Loucy (cell line): ENCODE results near the gene IFNA21.
"Not testable (repeated sequence)": the region's sequence is repeated elsewhere in the genome, so short reads cannot be mapped to it uniquely, and the experiment has no call there.

ENCODE experiments used
- H2AFZ ChIP-seq: fragments of 200-600 bp; sonication (generic); 2 replicates; pipeline ENCODE4 v1.6.0; 2016; ENCODE audit warnings: antibody characterized with exemption, mild to moderate bottlenecking, low read length, moderate library complexity
- H3F3A ChIP-seq: fragments of 200-600 bp; 2 replicates; pipeline ENCODE4 v1.6.0; 2016; ENCODE audit warnings: antibody characterized with exemption, low read depth, mild to moderate bottlenecking
- H3K27me3 ChIP-seq: fragments of 200-600 bp; sonication (generic); 2 replicates; pipeline ENCODE4 v1.6.1; 2014; ENCODE audit warnings: low read length, mild to moderate bottlenecking; ENCODE audit not compliant: insufficient read depth, poor library complexity, severe bottlenecking
- H3K36me3 ChIP-seq: fragments of 200-600 bp; sonication (generic); 2 replicates; pipeline ENCODE4 v1.6.1; 2016; ENCODE audit warnings: low read length; ENCODE audit not compliant: insufficient read depth
- H3K4me1 ChIP-seq: fragments of 200-600 bp; sonication (generic); 2 replicates; pipeline ENCODE4 v1.5.1; 2014; ENCODE audit warnings: low read length, mild to moderate bottlenecking; ENCODE audit not compliant: insufficient read depth, poor library complexity, severe bottlenecking
- H3K4me2 ChIP-seq: fragments of 200-600 bp; sonication (generic); 2 replicates; pipeline ENCODE4 v1.6.0; 2014; ENCODE audit warnings: antibody characterized with exemption, low read length, low read depth, mild to moderate bottlenecking; ENCODE audit not compliant: poor library complexity, severe bottlenecking
- H3K4me3 ChIP-seq: fragments of 200-600 bp; sonication (generic); 2 replicates; pipeline ENCODE4 v1.5.1; 2014; ENCODE audit warnings: low read length, mild to moderate bottlenecking, mixed read lengths; ENCODE audit not compliant: poor library complexity, severe bottlenecking
- H3K79me2 ChIP-seq: fragments of 200-600 bp; sonication (generic); 2 replicates; pipeline ENCODE4 v1.6.1; 2014; ENCODE audit warnings: low read length; ENCODE audit not compliant: insufficient read depth
- H3K9ac ChIP-seq: fragments of 200-600 bp; sonication (generic); 2 replicates; pipeline ENCODE4 v1.6.0; 2014; ENCODE audit warnings: mild to moderate bottlenecking, low read depth, low read length, moderate library complexity; ENCODE audit not compliant: poor library complexity, severe bottlenecking
- H3K9me2 ChIP-seq: fragments of 200-600 bp; sonication (generic); replicated peaks from 2 replicates; pipeline ENCODE4 v1.6.1; 2016; ENCODE audit warnings: low read depth, low read length, mixed read lengths
- H3K9me3 ChIP-seq: fragments of 200-600 bp; sonication (generic); 2 replicates; pipeline ENCODE4 v1.6.1; 2014; ENCODE audit warnings: mild to moderate bottlenecking, antibody characterized with exemption, low read length, low read depth; ENCODE audit not compliant: insufficient read depth
- H4K20me1 ChIP-seq: fragments of 200-600 bp; sonication (generic); 2 replicates; pipeline ENCODE4 v1.6.0; 2014; ENCODE audit warnings: antibody characterized with exemption, low read length, mild to moderate bottlenecking; ENCODE audit not compliant: insufficient read depth, poor library complexity, severe bottlenecking
- CTCF ChIP-seq: fragments of 200-600 bp; sonication (generic); conservative IDR thresholded peaks from 2 replicates; pipeline ENCODE4 v1.5.1; 2014; ENCODE audit warnings: mild to moderate bottlenecking, antibody characterized with exemption, low read length

Gene IFNA21

GRCh38 chr9:21166560-21166959 lies at the start of gene IFNA21:
IFNA21 (minus strand) TSS chr9:21166660; CDS start chr9:21166612, 48 bp downstream.
- H2AFZ ChIP-seq, H3K27me3 ChIP-seq: not testable (repeated sequence)

GRCh38 chr9:21213411-21214326 lies 47.2 kb upstream of the IFNA21 start:
- TF ChIP-seq CTCF: peak; percentile 61
- not testable (repeated sequence) for H3F3A ChIP-seq, H3K4me3 ChIP-seq, H3K36me3 ChIP-seq, H3K4me1 ChIP-seq, H3K9me2 ChIP-seq, H3K9me3 ChIP-seq, H3K9ac ChIP-seq, H4K20me1 ChIP-seq, H3K4me2 ChIP-seq, H3K79me2 ChIP-seq, H3K27me3 ChIP-seq
- peak overlapping the region; percentile 88 for H2AFZ ChIP-seq

More at GRCh38 chr9:21166560-21166959, at the start of gene IFNA21:
- not testable (repeated sequence) for H4K20me1 ChIP-seq, H3K4me3 ChIP-seq, H3K36me3 ChIP-seq, H3K4me1 ChIP-seq, H3K79me2 ChIP-seq, H3K9ac ChIP-seq, H3K9me3 ChIP-seq, H3K9me2 ChIP-seq, H3F3A ChIP-seq, H3K4me2 ChIP-seq

- not testable (repeated sequence) for H3K4me1 ChIP-seq, H3K36me3 ChIP-seq, H3K4me3 ChIP-seq, H3K4me2 ChIP-seq, H2AFZ ChIP-seq, H3K79me2 ChIP-seq, H3K27me3 ChIP-seq, H3K9ac ChIP-seq, H3K9me3 ChIP-seq, H3F3A ChIP-seq, H4K20me1 ChIP-seq, H3K9me2 ChIP-seq
Observed at GRCh38 chr9:21212160-21212559, 45.7 kb upstream of the IFNA21 start.

GRCh38 chr9:21210782-21211181 lies 44.3 kb upstream of the IFNA21 start:
- H3K4me1 ChIP-seq, H3K4me3 ChIP-seq, H3K27me3 ChIP-seq, H3F3A ChIP-seq, H3K9ac ChIP-seq, H4K20me1 ChIP-seq, H3K9me3 ChIP-seq, H3K36me3 ChIP-seq, H2AFZ ChIP-seq, H3K4me2 ChIP-seq, H3K9me2 ChIP-seq, H3K79me2 ChIP-seq: not testable (repeated sequence)
